Glutamatergic neuron (in vitro differentiated cells): ENCODE measurements around the gene CSNK1A1. TPM values are rescaled to one million over a fixed set of nuclear protein-coding genes. Genes with fewer than 3 reads are reported as not detected.

Source experiments
- DNase-seq: peaks from one replicate; pipeline ENCODE4 v3.0.0; 2022
- H3K27ac Mint-ChIP-seq: one replicate; pipeline ENCODE4 v1.8.0; 2020; ENCODE audit warnings: mild to moderate bottlenecking, mixed read lengths, inconsistent platforms; ENCODE audit not compliant: unreplicated experiment
- H3K27me3 Mint-ChIP-seq: one replicate; pipeline ENCODE4 v1.8.0; 2020; ENCODE audit warnings: mild to moderate bottlenecking, moderate library complexity, mixed read lengths, inconsistent platforms; ENCODE audit not compliant: unreplicated experiment
- H3K36me3 Mint-ChIP-seq: one replicate; pipeline ENCODE4 v1.8.0; 2020; ENCODE audit warnings: mild to moderate bottlenecking, mixed read lengths, inconsistent platforms; ENCODE audit not compliant: unreplicated experiment
- H3K4me1 Mint-ChIP-seq: one replicate; pipeline ENCODE4 v1.8.0; 2020; ENCODE audit warnings: mild to moderate bottlenecking, low read depth, mixed read lengths, inconsistent platforms; ENCODE audit not compliant: unreplicated experiment
- H3K4me3 Mint-ChIP-seq: one replicate; pipeline ENCODE4 v1.8.0; 2020; ENCODE audit warnings: mild to moderate bottlenecking, mixed read lengths, inconsistent platforms; ENCODE audit not compliant: unreplicated experiment
- H3K9me3 Mint-ChIP-seq: one replicate; pipeline ENCODE4 v1.8.0; 2020; ENCODE audit warnings: mild to moderate bottlenecking, moderate library complexity, mixed read lengths, inconsistent platforms; ENCODE audit not compliant: unreplicated experiment
- CTCF ChIP-seq: fragments of 200-600 bp; sonication (generic); IDR thresholded peaks from one replicate; pipeline ENCODE4 v1.5.0; 2021; ENCODE audit not compliant: partially characterized antibody, unreplicated experiment
- total RNA-seq: library from RNA; stranded (reverse); fragmentation: NEBNext Ultra II Directional; extraction: Animal tissue kit (Norgen Biotek cat#: 25700); gene quantifications from one replicate; pipeline ENCODE4 v1.2.1, GENCODE V29; 2021; ENCODE audit not compliant: unreplicated experiment

The CSNK1A1 gene
- total RNA-seq, 1 donor from 2014 or later: 289 TPM

- DNase-seq: no peak
- Mint-ChIP-seq H3K4me3 (no peak overlapping the region), H3K27ac (no peak overlapping the region), H3K36me3 (no peaks in the 10 kb centered on the region), H3K9me3 (no peaks in the 10 kb centered on the region), H3K27me3 (no peaks in the 10 kb centered on the region), H3K4me1 (peaks cover 37% of the 10 kb centered on the region)
- TF ChIP-seq CTCF: no peak
These were observed 18.8 kb downstream of the CSNK1A1 start for GRCh38 chr5:149532413-149532812.

- Mint-ChIP-seq H3K4me1 (peaks cover 39% of the 10 kb centered on the region), H3K27ac (peak overlapping the region; percentile 16)
These were observed 21.8 kb downstream of the CSNK1A1 start for GRCh38 chr5:149529463-149529862.

GRCh38 chr5:149528281-149529060, 22.8 kb downstream of the CSNK1A1 start:
- DNase-seq: no peak
- Mint-ChIP-seq H3K36me3 (no peaks in the 10 kb centered on the region), H3K4me1 (peaks cover 38% of the 10 kb centered on the region), H3K4me3 (peak overlapping the region; percentile 53), H3K27me3 (no peaks in the 10 kb centered on the region), H3K9me3 (no peaks in the 10 kb centered on the region), H3K27ac (peak overlapping the region; percentile 67)
- no peak for TF ChIP-seq CTCF

More at GRCh38 chr5:149529463-149529862, 21.8 kb downstream of the CSNK1A1 start:
- Mint-ChIP-seq H3K4me3 (peak overlapping the region; percentile 21), H3K9me3 (no peaks in the 10 kb centered on the region), H3K36me3 (no peaks in the 10 kb centered on the region), H3K27me3 (no peaks in the 10 kb centered on the region)
- no peak for TF ChIP-seq CTCF
- no peak for DNase-seq

- H3K27ac Mint-ChIP-seq: peak overlapping the region; percentile 19
- no peak for TF ChIP-seq CTCF
- H3K9me3 Mint-ChIP-seq: no peaks in the 10 kb centered on the region
- H3K27me3 Mint-ChIP-seq: no peaks in the 10 kb centered on the region
- H3K4me3 Mint-ChIP-seq: no peak overlapping the region
- H3K4me1 Mint-ChIP-seq: peaks cover 32% of the 10 kb centered on the region
- no peaks in the 10 kb centered on the region for H3K36me3 Mint-ChIP-seq
- no peak for DNase-seq
These were observed 24.2 kb downstream of the CSNK1A1 start for GRCh38 chr5:149526845-149527590.
